ENCODE measurements around the gene PA2G4.
"Not testable (repeated sequence)": the region's sequence is repeated elsewhere in the genome, so short reads cannot be mapped to it uniquely, and the experiment has no call there.

Gene PA2G4

DNA sequence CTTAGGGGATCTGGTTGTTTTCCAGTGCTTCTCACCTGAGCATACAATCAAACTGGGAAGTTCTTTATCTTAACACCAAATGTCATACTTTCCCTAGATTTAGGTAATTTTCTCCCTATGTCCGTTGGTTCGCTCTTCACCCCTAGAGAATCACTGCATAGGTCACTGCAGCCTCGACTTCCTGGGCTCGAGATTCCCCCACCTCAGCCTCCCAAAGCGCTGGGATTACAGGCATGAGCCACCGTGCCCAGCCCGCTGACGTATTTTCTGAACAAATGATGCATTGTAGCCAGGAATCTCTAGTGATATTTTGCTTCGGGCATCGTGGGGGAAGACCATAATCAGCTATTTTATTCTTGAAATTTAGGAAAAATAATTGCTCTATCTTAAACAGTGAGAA, 11.0 kb downstream of the PA2G4 start:
- Mint-ChIP-seq H3K9me3 (no peaks in the 10 kb centered on the region), H3K27ac (peak overlapping the region; percentile 97 to 100), H3K4me3 (peak overlapping the region; percentile 93 to 98), H3K4me1 (peaks cover 26% of the 10 kb centered on the region), H3K27me3 (no peaks in the 10 kb centered on the region)
- ATAC-seq (no peak), DNase-seq (no peak)

DNA sequence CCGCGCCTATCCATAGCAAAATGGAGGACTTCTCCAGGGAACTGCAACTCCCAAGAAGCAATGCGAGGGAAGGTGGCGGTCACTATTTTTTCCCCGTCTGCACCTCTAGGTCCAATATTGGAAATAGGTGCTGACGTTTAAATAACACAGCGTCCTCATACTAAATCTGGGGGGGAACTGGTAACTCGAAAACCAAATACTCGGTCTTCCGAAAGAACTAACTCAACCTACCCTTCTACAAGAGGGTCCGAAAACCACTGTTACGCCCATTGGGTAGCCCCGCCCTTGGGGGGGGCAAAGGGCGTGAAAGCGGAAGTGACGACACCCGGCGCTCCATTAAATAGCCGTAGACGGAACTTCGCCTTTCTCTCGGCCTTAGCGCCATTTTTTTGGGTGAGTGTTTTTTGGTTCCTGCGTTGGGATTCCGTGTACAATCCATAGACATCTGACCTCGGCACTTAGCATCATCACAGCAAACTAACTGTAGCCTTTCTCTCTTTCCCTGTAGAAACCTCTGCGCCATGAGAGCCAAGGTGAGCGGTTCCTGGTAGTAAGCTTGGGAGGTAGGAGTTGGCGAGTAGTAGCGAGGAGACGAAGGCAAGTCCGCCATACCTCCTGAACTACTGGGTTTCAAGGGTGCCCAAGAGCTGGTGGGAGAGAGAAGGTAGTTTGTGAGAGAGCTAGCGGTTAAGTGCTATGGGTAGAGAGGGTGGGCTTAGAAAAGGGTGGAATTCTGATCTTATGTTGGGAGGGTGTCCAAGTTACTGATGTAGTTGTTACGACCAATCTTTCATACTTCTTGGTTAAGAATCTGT, 12.1 kb downstream of the PA2G4 start, which contains the start of gene RPL41:
Gene RPL41 (plus strand): TSS at position 367 of the 815 bp plus-strand sequence.
- Mint-ChIP-seq H3K27me3 (no peaks in the 10 kb centered on the region), H3K4me1 (peaks cover 32% of the 10 kb centered on the region), H3K27ac (peak within 1 kb of the TSS; percentile 97 to 100), H3K4me3 (peak within 1 kb of the TSS; percentile 93 to 98), H3K9me3 (no peaks in the 10 kb centered on the region)
- DNase-seq = peak; percentile 94 to 95
- ATAC-seq = peak; percentile 51

DNA sequence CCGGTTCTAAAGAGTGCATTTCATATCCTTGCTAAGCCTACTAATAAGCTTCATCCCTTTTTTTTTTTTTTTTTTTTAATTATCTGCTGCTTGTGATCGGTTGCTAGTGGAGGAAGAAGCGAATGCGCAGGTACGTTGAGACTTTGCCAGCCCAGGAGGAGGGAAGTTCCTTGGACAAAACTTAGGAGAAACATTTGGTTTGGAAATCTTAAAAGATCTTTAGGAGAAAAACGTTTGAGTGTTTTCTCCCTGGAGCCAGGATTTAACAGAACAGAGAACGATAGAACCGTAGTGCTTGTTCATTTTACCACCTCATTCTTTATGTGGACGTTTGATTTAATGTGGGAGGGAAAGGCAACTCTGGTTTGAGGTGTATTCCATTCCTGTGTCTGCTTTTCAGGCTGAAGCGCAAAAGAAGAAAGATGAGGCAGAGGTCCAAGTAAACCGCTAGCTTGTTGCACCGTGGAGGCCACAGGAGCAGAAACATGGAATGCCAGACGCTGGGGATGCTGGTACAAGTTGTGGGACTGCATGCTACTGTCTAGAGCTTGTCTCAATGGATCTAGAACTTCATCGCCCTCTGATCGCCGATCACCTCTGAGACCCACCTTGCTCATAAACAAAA, 12.8 kb downstream of the PA2G4 start:
- peak overlapping the region; percentile 93 to 98 for H3K4me3 Mint-ChIP-seq
- not testable (repeated sequence) for ATAC-seq, DNase-seq, H3K27me3 Mint-ChIP-seq, H3K9me3 Mint-ChIP-seq
- H3K4me1 Mint-ChIP-seq = peaks cover 39% of the 10 kb centered on the region
- peak overlapping the region; percentile 97 to 100 for H3K27ac Mint-ChIP-seq

DNA sequence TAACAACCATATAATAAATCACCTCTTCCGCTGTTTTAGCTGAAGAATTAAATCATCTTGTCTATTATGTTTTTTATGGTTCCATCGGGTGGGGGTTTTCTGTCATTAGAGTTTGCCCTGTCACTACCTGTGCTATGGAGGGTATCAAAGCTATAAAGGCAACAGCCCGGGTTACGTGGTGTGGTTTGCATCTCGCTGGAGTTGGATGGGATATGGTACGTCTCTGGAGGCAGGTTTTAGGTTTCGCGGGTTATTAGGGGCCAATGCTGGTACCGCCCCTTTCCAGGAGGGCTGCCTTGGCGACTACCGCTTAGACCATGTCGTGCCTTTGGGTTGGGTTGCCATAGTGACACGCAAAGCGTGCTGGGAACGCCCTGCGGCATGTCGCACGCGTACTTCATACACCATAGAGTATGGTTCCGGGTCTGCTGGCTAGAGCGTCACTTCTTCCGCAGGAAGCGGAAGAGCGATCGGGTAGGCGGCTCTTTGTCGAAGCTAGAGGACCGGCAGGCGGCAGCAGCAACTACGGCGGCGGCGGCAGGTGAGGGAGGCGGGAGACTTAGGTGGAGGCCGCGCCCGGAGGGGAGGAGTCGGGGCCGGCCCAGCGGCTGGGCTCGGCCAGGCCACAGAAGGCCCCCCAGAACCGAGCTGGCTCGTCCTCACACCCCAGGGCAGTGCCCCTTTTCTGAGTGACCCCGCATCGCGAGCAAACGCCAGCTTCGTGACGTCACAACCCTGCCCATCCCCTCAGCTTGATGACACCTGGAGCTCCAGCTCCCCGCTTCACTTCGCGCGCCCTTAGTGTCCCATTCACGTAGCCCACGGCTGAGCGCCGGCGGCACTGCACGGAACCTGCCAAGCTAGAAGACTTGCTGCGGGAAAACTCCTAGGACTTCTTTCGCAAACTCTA, 13.7 kb downstream of the PA2G4 start, which contains the start of gene ZC3H10:
Gene ZC3H10 (plus strand): TSS at position 489 of the 910 bp plus-strand sequence. CDS start 2,297 bp downstream, outside the sequence.
- DNase-seq = peak; percentile 97 to 99
- peak within 1 kb of the TSS; percentile 97 to 100 for H3K27ac Mint-ChIP-seq
- peak within 1 kb of the TSS; percentile 93 to 98 for H3K4me3 Mint-ChIP-seq
- no peaks in the 10 kb centered on the region for H3K9me3 Mint-ChIP-seq
- peaks cover 45% of the 10 kb centered on the region for H3K4me1 Mint-ChIP-seq
- H3K27me3 Mint-ChIP-seq = no peaks in the 10 kb centered on the region
- peak; percentile 93 for ATAC-seq

DNA sequence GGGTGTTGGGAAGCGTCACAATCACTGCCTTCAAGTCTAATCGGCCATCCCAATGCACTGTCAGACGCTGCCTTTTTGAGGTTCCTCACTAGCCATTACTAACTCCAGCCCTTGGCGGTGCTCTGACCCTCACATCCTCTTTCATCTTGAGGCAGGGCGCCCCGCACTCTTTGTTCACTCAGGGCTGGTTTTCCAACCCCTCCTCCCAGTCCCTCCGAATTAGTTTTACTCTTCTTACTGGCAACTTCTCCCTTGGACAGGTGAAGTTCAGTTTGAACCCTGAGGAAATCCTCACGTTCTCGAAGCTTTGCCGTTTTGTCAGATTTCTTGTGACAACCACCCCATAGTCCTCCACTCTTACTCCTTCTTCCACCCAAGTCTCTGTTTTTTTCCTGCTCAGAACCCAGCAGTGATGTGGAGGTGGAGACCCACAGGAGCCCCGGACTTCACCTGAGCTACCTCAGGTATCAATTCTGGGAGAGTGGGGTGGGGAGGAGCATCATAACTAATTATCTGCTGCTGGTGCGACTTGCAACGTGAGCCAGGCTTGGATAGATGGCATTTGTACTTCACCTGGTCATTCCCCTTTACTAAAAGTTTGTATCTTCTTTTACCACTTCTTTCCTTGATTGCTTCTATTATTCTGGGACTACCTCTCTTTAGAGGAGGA, 14.5 kb downstream of the PA2G4 start:
- H3K4me3 Mint-ChIP-seq = peak overlapping the region; percentile 93 to 98
- DNase-seq (no peak), ATAC-seq (peak; percentile 2)
- H3K27ac Mint-ChIP-seq = peak overlapping the region; percentile 66 to 97
- no peaks in the 10 kb centered on the region for H3K27me3 Mint-ChIP-seq
- H3K4me1 Mint-ChIP-seq = peaks cover 45% of the 10 kb centered on the region
- H3K9me3 Mint-ChIP-seq = no peaks in the 10 kb centered on the region

DNA sequence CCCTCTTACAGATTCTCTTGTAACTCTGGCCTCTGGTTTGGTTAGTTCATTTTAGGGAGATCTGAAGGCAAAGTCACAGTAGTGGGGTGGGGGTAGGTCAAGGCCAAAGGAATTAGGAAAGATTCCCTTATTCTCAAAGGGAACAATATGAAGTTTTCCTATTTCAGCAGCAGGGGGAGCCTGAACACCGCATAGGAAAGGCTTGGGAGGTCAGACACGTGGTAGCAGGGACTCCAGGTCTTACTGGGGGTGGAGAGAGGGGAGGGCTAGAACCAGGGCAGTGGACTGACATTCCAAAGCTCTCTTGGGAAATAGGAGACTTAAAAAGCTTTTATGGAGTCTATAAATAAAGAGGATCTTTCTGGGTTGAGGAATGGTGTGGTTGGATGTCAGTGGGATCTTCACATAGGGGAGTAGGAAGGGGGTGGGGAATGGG, 15.0 kb downstream of the PA2G4 start:
- Mint-ChIP-seq H3K4me3 (peak overlapping the region; percentile 93 to 98), H3K27me3 (no peaks in the 10 kb centered on the region), H3K27ac (peak overlapping the region; percentile 6 to 97), H3K9me3 (no peaks in the 10 kb centered on the region), H3K4me1 (peaks cover 45% of the 10 kb centered on the region)
- ATAC-seq (no peak), DNase-seq (peak; percentile 37 to 60)

DNA sequence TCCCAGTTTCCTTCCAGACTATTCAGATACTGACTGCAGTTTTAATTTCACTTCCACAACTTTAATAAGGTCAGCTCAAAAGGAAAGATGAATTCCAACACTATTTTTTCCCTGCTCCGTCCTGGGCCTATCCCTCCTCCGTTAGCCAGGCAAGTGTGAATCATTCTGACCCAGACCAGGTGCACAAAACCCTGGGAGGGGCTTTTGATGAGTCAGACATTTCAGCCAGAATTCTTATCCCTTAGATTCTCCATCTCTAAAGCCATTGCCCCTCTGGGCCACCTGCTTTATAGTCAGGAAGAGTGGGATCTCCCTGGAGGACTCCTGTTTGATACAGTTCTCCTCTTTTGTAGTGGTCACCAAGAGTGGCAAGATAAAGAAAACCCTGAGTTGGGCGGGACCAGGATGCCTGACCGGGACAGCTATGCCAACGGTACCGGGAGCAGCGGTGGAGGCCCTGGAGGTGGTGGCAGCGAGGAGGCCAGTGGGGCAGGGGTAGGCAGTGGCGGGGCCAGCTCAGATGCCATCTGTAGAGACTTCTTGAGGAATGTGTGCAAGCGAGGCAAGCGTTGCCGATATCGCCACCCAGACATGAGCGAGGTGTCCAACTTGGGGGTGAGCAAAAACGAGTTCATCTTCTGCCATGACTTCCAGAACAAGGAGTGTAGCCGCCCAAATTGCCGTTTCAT, 15.9 kb downstream of the PA2G4 start:
- Mint-ChIP-seq H3K9me3 (no peaks in the 10 kb centered on the region), H3K27me3 (no peaks in the 10 kb centered on the region), H3K4me3 (peak overlapping the region in 1 of 2 donors; percentile 45), H3K27ac (no peak overlapping the region), H3K4me1 (peaks cover 51% of the 10 kb centered on the region)
- no peak for DNase-seq
- ATAC-seq = no peak

DNA sequence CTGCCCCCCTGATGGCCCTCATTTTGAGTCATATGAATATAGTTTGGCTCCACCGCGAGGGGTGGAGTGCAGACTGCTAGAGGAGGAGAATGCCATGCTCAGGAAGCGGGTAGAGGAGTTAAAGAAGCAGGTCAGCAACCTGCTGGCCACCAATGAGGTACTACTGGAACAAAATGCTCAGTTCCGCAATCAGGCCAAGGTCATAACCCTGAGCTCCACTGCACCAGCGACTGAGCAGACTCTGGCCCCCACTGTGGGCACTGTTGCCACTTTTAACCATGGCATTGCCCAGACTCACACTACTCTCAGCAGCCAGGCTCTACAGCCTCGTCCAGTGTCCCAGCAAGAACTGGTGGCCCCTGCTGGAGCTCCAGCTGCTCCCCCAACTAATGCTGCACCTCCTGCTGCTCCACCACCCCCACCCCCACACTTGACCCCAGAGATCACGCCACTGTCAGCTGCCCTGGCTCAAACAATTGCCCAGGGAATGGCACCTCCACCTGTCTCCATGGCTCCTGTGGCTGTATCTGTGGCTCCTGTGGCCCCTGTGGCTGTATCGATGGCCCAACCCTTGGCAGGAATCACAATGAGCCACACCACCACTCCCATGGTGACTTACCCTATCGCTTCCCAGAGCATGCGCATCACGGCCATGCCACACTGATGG, 17.0 kb downstream of the PA2G4 start:
- no peak for ATAC-seq
- no peaks in the 10 kb centered on the region for H3K27me3 Mint-ChIP-seq
- no peaks in the 10 kb centered on the region for H3K9me3 Mint-ChIP-seq
- H3K4me3 Mint-ChIP-seq = no peak overlapping the region
- no peak overlapping the region for H3K27ac Mint-ChIP-seq
- peaks cover 57% of the 10 kb centered on the region for H3K4me1 Mint-ChIP-seq
- DNase-seq = no peak

DNA sequence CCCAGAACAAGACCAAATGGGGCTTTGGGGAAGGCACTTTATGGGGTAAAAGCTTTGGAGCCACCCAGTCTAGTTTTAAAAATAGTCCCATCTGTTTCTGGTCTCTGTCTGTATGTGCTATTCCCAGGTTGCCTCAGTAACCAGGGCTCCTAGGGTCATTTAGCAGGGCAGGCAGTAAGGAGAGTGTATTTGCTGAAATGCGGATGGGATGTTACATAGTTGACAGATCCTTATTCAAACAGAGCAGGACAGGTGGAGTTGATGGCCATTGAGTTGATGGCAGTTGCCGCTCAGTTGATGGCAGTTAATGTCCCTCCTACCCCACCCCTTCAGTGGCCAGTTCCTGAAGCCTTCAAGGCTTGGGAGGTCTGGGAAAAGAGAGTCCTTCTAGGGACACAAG, 18.3 kb downstream of the PA2G4 start:
- DNase-seq (no peak), ATAC-seq (no peak)
- Mint-ChIP-seq H3K27me3 (no peaks in the 10 kb centered on the region), H3K4me3 (no peak overlapping the region), H3K4me1 (peaks cover 70% of the 10 kb centered on the region), H3K27ac (no peak overlapping the region), H3K9me3 (no peaks in the 10 kb centered on the region)

DNA sequence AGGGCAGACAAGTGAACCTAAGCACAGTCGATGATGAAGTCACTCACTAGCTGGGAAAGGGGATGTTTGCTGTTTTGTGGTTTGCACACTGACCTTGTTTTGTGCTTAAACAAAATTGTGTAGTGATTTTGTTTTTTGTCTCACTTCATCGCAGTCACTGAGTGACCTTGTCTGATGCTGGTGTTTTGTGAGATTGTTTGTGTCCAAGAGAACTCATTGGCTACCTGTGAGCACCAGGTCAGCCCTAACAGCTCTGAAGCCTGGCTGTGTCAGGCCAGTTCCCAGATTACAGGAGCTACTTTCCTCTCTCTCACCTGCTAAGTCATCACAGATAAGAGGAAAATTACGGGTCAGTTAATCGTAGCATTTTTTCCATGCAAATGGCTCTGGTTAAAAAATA, 19.8 kb downstream of the PA2G4 start:
- H3K9me3 Mint-ChIP-seq = no peaks in the 10 kb centered on the region
- H3K4me3 Mint-ChIP-seq = no peak overlapping the region
- peak overlapping the region in 1 of 2 donors; percentile 15 for H3K27ac Mint-ChIP-seq

DNA sequence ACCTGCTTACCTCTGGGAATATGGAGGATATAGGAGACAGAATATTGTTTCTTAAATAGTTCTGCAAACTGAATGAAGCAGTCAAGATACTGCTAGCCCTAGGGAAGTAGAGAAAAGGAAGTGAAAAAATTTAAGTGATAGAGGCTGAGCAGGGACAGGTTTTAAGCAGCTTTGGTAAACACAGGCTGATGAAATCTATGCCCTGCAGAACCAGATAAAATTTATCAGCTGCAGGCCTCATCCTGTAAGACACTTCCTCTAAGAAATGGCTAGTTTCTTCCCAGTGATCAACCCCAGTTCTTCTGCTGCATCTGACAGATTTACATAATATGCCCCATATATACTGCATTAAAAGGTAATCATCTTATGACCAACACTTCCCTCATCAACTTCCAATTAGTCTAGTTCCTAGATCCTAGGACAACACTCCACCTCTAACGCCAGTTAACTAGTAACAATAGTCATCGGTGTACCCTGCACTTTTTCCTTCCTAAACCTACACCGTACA, 22.4 kb downstream of the PA2G4 start:
- Mint-ChIP-seq H3K27me3 (no peaks in the 10 kb centered on the region), H3K9me3 (no peaks in the 10 kb centered on the region), H3K27ac (peak overlapping the region in 1 of 2 donors; percentile 88), H3K4me1 (peaks cover 65% of the 10 kb centered on the region), H3K4me3 (peak overlapping the region; percentile 96 to 99)
- DNase-seq = no peak
- no peak for ATAC-seq

More for the DNA sequence above, 19.8 kb downstream of the PA2G4 start:
- DNase-seq = no peak
- H3K4me1 Mint-ChIP-seq = peaks cover 66% of the 10 kb centered on the region
- no peaks in the 10 kb centered on the region for H3K27me3 Mint-ChIP-seq
- no peak for ATAC-seq

DNA sequence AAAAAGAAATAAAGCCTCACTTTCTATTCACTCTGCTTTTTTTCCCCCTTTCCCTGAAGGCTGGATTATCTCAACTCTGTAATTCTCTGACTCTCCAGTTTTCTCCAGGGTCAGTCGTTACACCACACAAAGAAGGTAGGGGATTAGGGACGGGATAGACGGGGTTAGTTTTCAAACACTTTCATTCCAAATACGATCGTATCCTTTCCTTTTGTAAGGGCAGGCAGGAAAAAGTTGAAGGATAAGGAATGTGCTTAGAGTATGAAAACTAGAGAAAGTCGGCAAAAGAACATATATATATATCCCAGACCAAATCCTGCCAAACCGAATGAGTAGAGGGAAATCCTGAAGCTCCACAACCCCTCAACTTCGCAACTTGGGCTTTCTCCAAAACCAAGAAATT, 23.1 kb downstream of the PA2G4 start:
- Mint-ChIP-seq H3K4me1 (peaks cover 65% of the 10 kb centered on the region), H3K9me3 (no peaks in the 10 kb centered on the region)

DNA sequence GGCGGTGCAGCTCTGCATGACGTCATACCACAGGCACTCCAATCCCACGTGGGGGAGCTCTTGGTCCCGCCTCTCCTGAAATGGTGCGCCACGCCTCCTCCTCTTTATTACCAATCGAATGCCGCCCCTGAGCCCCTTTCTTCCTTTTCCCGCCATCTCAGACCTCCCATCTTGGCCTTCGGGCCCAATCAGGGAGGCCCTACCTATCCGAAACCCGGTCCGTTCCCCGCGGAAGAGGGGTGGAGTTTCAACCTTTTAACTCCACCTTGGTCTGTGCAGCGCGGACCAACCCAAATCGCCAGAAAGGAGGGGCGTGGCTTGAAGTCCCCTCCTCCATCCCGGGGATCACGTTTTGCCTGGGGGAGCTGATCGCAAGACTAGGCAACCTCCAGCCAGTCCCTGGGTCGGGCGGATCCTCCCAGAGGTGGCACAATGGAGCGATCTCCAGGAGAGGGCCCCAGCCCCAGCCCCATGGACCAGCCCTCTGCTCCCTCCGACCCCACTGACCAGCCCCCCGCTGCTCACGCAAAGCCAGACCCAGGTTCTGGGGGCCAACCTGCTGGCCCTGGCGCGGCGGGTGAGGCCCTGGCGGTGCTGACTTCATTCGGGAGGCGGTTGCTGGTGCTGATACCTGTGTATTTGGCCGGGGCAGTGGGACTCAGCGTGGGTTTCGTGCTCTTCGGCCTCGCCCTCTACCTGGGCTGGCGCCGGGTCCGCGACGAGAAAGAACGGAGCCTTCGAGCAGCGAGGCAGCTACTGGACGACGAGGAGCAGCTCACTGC, 23.7 kb downstream of the PA2G4 start, which contains the start of gene ESYT1:
Gene ESYT1 (plus strand): TSS at position 380 of the 782 bp plus-strand sequence. CDS start 53 bp downstream, at position 433.
- H3K4me1 Mint-ChIP-seq = peaks cover 66% of the 10 kb centered on the region
- DNase-seq (peak; percentile 97 to 99), ATAC-seq (peak; percentile 93)
- H3K27ac Mint-ChIP-seq = peak within 1 kb of the TSS; percentile 96 to 97
- no peaks in the 10 kb centered on the region for H3K9me3 Mint-ChIP-seq
- peak within 1 kb of the TSS; percentile 96 to 99 for H3K4me3 Mint-ChIP-seq
- H3K27me3 Mint-ChIP-seq = no peaks in the 10 kb centered on the region

More for the DNA sequence above, 23.1 kb downstream of the PA2G4 start:
- DNase-seq (no peak), ATAC-seq (no peak)
- Mint-ChIP-seq H3K27ac (peak overlapping the region; percentile 6 to 84), H3K4me3 (peak overlapping the region; percentile 96 to 99), H3K27me3 (no peaks in the 10 kb centered on the region)

All from stimulated activated naive CD8-positive, alpha-beta T cell treated with anti-CD3 and anti-CD28 coated beads, Interleukin-15, amount 100 ng/mL, for 72 hours (primary cell).